Heart left ventricle (tissue), 16 donors: Measurements from ENCODE around the gene TNKS2. TPM values are rescaled to one million over a fixed set of nuclear protein-coding genes. Genes with fewer than 3 reads are reported as not detected.
"Not testable (repeated sequence)": the region's sequence is repeated elsewhere in the genome, so short reads cannot be mapped to it uniquely, and the experiment has no call there.

Experiments used
- ATAC-seq, 4 donors: fragments of 200-7000 bp; cut with Tn5 transposase; one replicate each; pipeline ENCODE4 v1.9.1; 2020 to 2022; ENCODE audit warnings: moderate library complexity in 4 of 4, mild to moderate bottlenecking in 3 of 4, moderate number of reproducible peaks in 1 of 4
- DNase-seq, 5 donors: peaks; one replicate each; pipeline ENCODE4 v3.0.0-alpha.2; 2020
- H3K27ac ChIP-seq, 12 donors: fragments of 200-600 bp; sonication (generic) in 4 of 12; one replicate each; pipeline versions ENCODE4 v1.5.0 to v1.8.0; 2016 to 2022; ENCODE audit warnings: mild to moderate bottlenecking in 2 of 12
- H3K27me3 ChIP-seq, 9 donors: fragments of 200-600 bp; sonication (generic) in 2 of 9; one replicate each; pipeline versions ENCODE4 v1.5.1 to v1.8.0; 2016 to 2022; ENCODE audit warnings: mild to moderate bottlenecking in 3 of 9
- H3K36me3 ChIP-seq, 9 donors: fragments of 200-600 bp; sonication (generic) in 2 of 9; one replicate each; pipeline versions ENCODE4 v1.5.0 to v1.8.0; 2018 to 2022; ENCODE audit warnings: mild to moderate bottlenecking in 2 of 9
- H3K4me1 ChIP-seq, 12 donors: fragments of 200-600 bp; sonication (generic) in 4 of 12; one replicate each; pipeline versions ENCODE4 v1.5.0 to v1.8.0; 2016 to 2022; ENCODE audit warnings: mild to moderate bottlenecking in 3 of 12
- H3K4me3 ChIP-seq, 12 donors: fragments of 200-600 bp; sonication (generic) in 4 of 12; one replicate each; pipeline versions ENCODE4 v1.5.0 to v1.8.0; 2017 to 2022; ENCODE audit warnings: mild to moderate bottlenecking in 9 of 12, moderate library complexity in 4 of 12
- H3K9me3 ChIP-seq, 12 donors: fragments of 200-600 bp; sonication (generic) in 4 of 12; one replicate each; pipeline versions ENCODE4 v1.5.0 to v1.8.0; 2016 to 2022; ENCODE audit warnings: mild to moderate bottlenecking in 1 of 12
- CTCF ChIP-seq, 12 donors: fragments of 200-600 bp; sonication (generic) in 4 of 12; IDR thresholded peaks; one replicate each; pipeline versions ENCODE4 v1.5.0 to v1.8.0; 2018 to 2022; ENCODE audit warnings: antibody characterized with exemption in 12 of 12, mild to moderate bottlenecking in 5 of 12
- POLR2A ChIP-seq, 2 donors: fragments of 450-650 bp; IDR thresholded peaks; one replicate each; pipeline ENCODE4 v1.6.1; 2017; ENCODE audit warnings: antibody characterized with exemption in 2 of 2, mild to moderate bottlenecking in 2 of 2, moderate library complexity in 2 of 2
- WGBS, 4 donors: extraction: QIAGEN DNeasy Blood & Tissue Kit in 2 of 4; methylation state at CpG; one replicate each; pipeline versions ENCODE4 v1.1.5 to v1.1.7; 2013 to 2018; 5-methylcytosine and 5-hydroxymethylcytosine counted together
- intact Hi-C, 10 donors: fragments of 100-400 bp; cut with DNase I; formaldehyde crosslinking; loops; one replicate each; pipeline versions ENCODE4 v1.11.1 to v1.14.2; 2022
- polyA plus RNA-seq, 2 donors: library from polyadenylated mRNA; stranded (reverse); fragments of 200-250 nt; gene quantifications; one replicate each; pipeline ENCODE4 v1.2.3, GENCODE V29; 2013
- total RNA-seq, 9 donors: library from RNA; depleted of rRNA in 2 of 9; stranded (reverse); fragments of >200 nt in 2 of 9; fragmentation: NEBNext Ultra II Directional in 3 of 9; extraction: Animal tissue kit (Norgen Biotek cat#: 25700) in 3 of 9; gene quantifications; one replicate each; pipeline versions ENCODE4 v1.1.0 to v1.2.4, GENCODE V29; 2016 to 2023
- donor health status: ischemic (EF 13 %, LVEDD 7.1; RV severe dilation, severe dysfunction).
- donor health status: healthy with polysubstance abuse.
- donor health status: DM: no; HTN: yes; CAD: no.
- donor health status: DM: no; HTN: no; CAD: no.
- donor health status: ischemic (EF 25% LVEDD 6.9; RV normal size, moderate dysfunction).
- donor health status: ischemic (EF 25% LVEDD 5.7; RV mildly dilated, moderate dysfunction).
- donor health status: healthy.
- donor health status: DM: yes; HTN: yes; CAD: no.
- donor health status: ischemic (EF 35%, LVEDD 5.7; RV mildly dilated, moderate dysfunction).
- donor health status: nonischemic (EF 11% LVEDD 7.7; RV severe dilation, severe dysfunction).
- donor health status: DM: yes; HTN: yes; CAD: no.
- donor health status: PGD.
- donor health status: ischemic (EF 29% LVEDD 5.4; RV normal size, mild dysfunction).
- donor health status: nonischemic (EF 23%, LVEDD 6.1; RV moderate dilation, normal function).

TNKS2 gene
- total and polyA plus RNA-seq, 11 donors = 4.0 to 24.7 (median 13.9) TPM

DNA sequence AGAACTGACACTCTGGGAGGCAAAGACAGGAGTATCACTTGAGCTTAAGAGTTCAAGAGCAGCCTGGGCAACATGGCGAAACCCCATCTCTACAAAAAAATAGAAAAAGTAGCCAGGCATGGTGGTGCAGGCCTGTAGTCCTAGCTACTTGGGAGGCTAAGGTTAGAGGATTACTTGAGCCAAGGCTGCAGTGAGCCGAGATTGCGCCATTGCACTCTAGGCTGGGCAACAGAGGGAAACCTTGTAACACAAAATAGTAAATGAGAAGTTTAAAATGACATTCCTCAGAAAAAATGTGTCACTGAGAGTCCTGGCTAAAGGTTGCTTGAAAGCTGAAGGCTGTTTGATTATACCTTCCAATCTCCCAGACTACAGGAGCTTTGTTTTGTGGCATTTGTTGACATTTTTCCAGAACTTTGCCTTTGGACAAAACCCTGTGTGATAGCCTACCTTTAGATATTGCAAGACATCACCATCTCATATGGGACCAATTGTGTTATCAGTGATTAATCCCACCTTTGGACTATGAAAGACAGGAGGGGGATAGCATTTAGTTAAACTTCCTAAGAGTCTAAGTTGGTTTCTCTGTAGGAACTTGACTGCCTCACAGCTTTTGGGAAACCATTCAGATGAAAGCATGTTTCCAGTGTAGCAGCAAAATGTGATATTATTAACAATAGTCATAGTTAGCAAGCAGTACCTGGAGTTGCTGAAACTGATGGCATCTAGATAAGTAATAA is 5.3 kb downstream of the TNKS2 start:
- Histone ChIP-seq H3K4me1 (peaks cover 3 to 70% (median 45%) of the 10 kb centered on the region in 12 donors), H3K27ac (no peak overlapping the region), H3K27me3 (no peaks in the 10 kb centered on the region), H3K4me3 (no peak overlapping the region), H3K36me3 (peaks cover 0 to 31% (median 15%) of the 10 kb centered on the region in 9 donors), H3K9me3 (no peaks in the 10 kb centered on the region)
- ATAC-seq (no peak), DNase-seq (no peak)
- 95 to 100% (median 98%) methylated on average over 3 of the region's 3 CpGs for WGBS, 4 donors
- no peak for TF ChIP-seq POLR2A (IDR thresholded peaks at IDR 0.05)
- TF ChIP-seq CTCF (IDR thresholded peaks at IDR 0.05) = no peak
- intact Hi-C loops = no loop called here

DNA sequence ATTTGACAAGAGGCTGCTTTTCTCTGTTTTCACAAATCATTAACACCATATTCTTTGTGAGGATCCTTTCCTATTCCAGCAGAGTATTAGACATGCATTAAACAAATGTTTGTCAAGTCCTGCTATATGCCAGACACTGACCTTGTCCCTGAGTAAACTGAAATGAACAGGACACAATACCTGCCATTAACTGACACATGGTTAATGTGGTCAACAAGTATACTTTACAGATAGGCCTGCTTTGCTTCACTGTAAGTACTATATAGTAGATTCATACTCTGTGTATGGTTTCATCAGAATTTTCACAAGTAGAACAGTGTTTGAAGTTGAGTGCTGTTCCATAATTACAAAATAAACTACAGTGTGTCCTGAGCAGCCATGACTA is 5.9 kb downstream of the TNKS2 start:
- peaks cover 3 to 70% (median 46%) of the 10 kb centered on the region in 12 donors for H3K4me1 ChIP-seq
- DNase-seq (no peak), ATAC-seq (peak in 2 of 4 donors; percentile 16 to 25)
- no peak overlapping the region for H3K27ac ChIP-seq
- H3K9me3 ChIP-seq = no peaks in the 10 kb centered on the region
- no peaks in the 10 kb centered on the region for H3K27me3 ChIP-seq
- no peak overlapping the region for H3K4me3 ChIP-seq
- peaks cover 0 to 31% (median 15%) of the 10 kb centered on the region in 9 donors for H3K36me3 ChIP-seq
- intact Hi-C loops = no loop called here
- TF ChIP-seq POLR2A (IDR thresholded peaks at IDR 0.05) (no peak), CTCF (IDR thresholded peaks at IDR 0.05) (no peak)

DNA sequence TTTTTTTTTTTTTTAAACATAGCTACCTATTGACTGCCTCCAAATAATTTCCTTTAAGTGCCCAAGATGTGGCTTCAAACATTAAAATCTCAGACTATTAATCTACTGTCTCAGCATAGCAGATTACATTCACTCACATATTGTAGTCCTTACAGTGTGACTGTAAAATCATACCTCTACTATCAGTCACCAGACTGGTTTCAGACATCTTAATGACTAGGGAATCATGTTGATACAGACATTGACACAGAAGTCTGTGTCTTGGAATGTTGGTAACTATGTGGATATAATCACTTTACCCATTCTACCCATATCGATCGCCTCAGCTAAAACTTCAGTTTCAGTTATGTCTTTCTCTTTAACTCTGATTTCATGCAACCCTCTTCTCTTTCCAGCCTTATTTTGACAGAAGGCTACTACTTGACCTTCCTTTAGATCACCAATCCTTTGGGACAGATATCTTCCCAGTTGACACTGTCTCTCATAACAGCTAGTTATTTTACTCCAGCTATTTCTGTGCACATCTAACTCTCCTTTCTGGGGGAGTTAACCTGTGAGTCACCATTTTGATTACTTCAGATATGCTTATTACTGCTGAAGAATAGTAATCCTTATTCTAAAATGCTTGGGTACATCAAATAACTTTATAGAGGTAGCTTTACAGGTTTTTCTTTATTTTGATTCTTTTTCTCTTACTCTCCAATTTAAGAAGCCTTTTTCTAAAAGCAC is 7.0 kb downstream of the TNKS2 start:
- Histone ChIP-seq H3K27ac (peak overlapping the region in 1 of 12 donors; percentile 20), H3K36me3 (peaks cover 0 to 31% (median 15%) of the 10 kb centered on the region in 9 donors)
- intact Hi-C loops = no loop called here

GRCh38 chr10:91807264-91807663 is 9.0 kb downstream of the TNKS2 start:
- H3K9me3 ChIP-seq, ATAC-seq, DNase-seq, H3K4me3 ChIP-seq, H3K27me3 ChIP-seq, intact Hi-C loops, H3K27ac ChIP-seq: not testable (repeated sequence)
- Histone ChIP-seq H3K36me3 (peaks cover 0 to 30% (median 19%) of the 10 kb centered on the region in 9 donors), H3K4me1 (peaks cover 0 to 43% (median 28%) of the 10 kb centered on the region in 12 donors)
- 97 to 98% (median 97%) methylated on average over 14 of the region's 14 CpGs for WGBS, 4 donors

More for the DNA sequence above, 7.0 kb downstream of the TNKS2 start:
- no peaks in the 10 kb centered on the region for H3K27me3 ChIP-seq
- no peaks in the 10 kb centered on the region for H3K9me3 ChIP-seq
- no peak overlapping the region for H3K4me3 ChIP-seq
- DNase-seq = no peak
- H3K4me1 ChIP-seq = peaks cover 3 to 59% (median 36%) of the 10 kb centered on the region in 12 donors
- WGBS, 4 donors = 90 to 97% (median 93%) methylated on average over 2 of the region's 2 CpGs
- TF ChIP-seq POLR2A (IDR thresholded peaks at IDR 0.05) (no peak), CTCF (IDR thresholded peaks at IDR 0.05) (no peak)
- no peak for ATAC-seq
